Osteocyte (in vitro differentiated cells): ENCODE data around the gene ACAP3. TPM values are rescaled to one million over a fixed set of nuclear protein-coding genes. Genes with fewer than 3 reads are reported as not detected.

ENCODE experiments used
- DNase-seq: peaks from one replicate; pipeline ENCODE4 v3.0.0; 2021; ENCODE audit warnings: mixed read lengths; ENCODE audit not compliant: unreplicated experiment; ENCODE audit errors: extremely low spot score
- H3K27ac Mint-ChIP-seq: one replicate; pipeline ENCODE4 v1.8.0; 2021; ENCODE audit warnings: mild to moderate bottlenecking, mixed read lengths; ENCODE audit not compliant: unreplicated experiment
- H3K27me3 Mint-ChIP-seq: one replicate; pipeline ENCODE4 v1.8.0; 2021; ENCODE audit warnings: mixed read lengths; ENCODE audit not compliant: unreplicated experiment
- H3K36me3 Mint-ChIP-seq: one replicate; pipeline ENCODE4 v1.8.0; 2021; ENCODE audit warnings: mixed read lengths; ENCODE audit not compliant: unreplicated experiment
- H3K4me1 Mint-ChIP-seq: one replicate; pipeline ENCODE4 v1.8.0; 2021; ENCODE audit warnings: mixed read lengths; ENCODE audit not compliant: unreplicated experiment
- H3K4me3 Mint-ChIP-seq: one replicate; pipeline ENCODE4 v1.8.0; 2021; ENCODE audit warnings: mild to moderate bottlenecking, moderate library complexity, mixed read lengths; ENCODE audit not compliant: unreplicated experiment
- H3K9me3 Mint-ChIP-seq: one replicate; pipeline ENCODE4 v1.8.0; 2021; ENCODE audit warnings: mixed read lengths; ENCODE audit not compliant: unreplicated experiment
- CTCF ChIP-seq: fragments of 200-600 bp; sonication (generic); IDR thresholded peaks from 2 replicates; pipeline ENCODE4 v1.5.0; 2021; ENCODE audit warnings: antibody characterized with exemption, mild to moderate bottlenecking, moderate library complexity
- total RNA-seq: library from RNA; stranded (reverse); gene quantifications from 2 replicates; pipeline ENCODE4 v1.2.1, GENCODE V29; 2021

The ACAP3 gene
- total RNA-seq, 1 donor from 2014 or later, result 73.8 TPM

- no peaks in the 10 kb centered on the region for H3K9me3 Mint-ChIP-seq
- no peak overlapping the region for H3K27ac Mint-ChIP-seq
- peaks cover 8% of the 10 kb centered on the region for H3K36me3 Mint-ChIP-seq
- no peak overlapping the region for H3K4me3 Mint-ChIP-seq
- H3K4me1 Mint-ChIP-seq, result peaks cover 23% of the 10 kb centered on the region
- no peak for DNase-seq
- TF ChIP-seq CTCF, result no peak
- no peaks in the 10 kb centered on the region for H3K27me3 Mint-ChIP-seq
Measured at GRCh38 chr1:1342584-1343115, 34.9 kb upstream of the ACAP3 start.

GRCh38 chr1:1342061-1342562 lies 34.4 kb upstream of the ACAP3 start:
- H3K27ac Mint-ChIP-seq, result no peak overlapping the region
- H3K27me3 Mint-ChIP-seq, result no peaks in the 10 kb centered on the region
- TF ChIP-seq CTCF, result no peak
- H3K4me3 Mint-ChIP-seq, result no peak overlapping the region
- peaks cover 17% of the 10 kb centered on the region for H3K4me1 Mint-ChIP-seq
- peaks cover 8% of the 10 kb centered on the region for H3K36me3 Mint-ChIP-seq
- DNase-seq, result no peak
- no peaks in the 10 kb centered on the region for H3K9me3 Mint-ChIP-seq

GRCh38 chr1:1341549-1342021 lies 33.9 kb upstream of the ACAP3 start:
- Mint-ChIP-seq H3K27ac (no peak overlapping the region), H3K9me3 (no peaks in the 10 kb centered on the region), H3K27me3 (no peaks in the 10 kb centered on the region), H3K4me1 (peaks cover 12% of the 10 kb centered on the region), H3K4me3 (no peak overlapping the region), H3K36me3 (peaks cover 8% of the 10 kb centered on the region)
- TF ChIP-seq CTCF, result no peak
- DNase-seq, result no peak

- Mint-ChIP-seq H3K36me3 (peaks cover 8% of the 10 kb centered on the region), H3K27ac (no peak overlapping the region), H3K9me3 (no peaks in the 10 kb centered on the region), H3K4me3 (no peak overlapping the region), H3K27me3 (no peaks in the 10 kb centered on the region), H3K4me1 (peaks cover 8% of the 10 kb centered on the region)
- TF ChIP-seq CTCF, result no peak
- no peak for DNase-seq
Measured at GRCh38 chr1:1340791-1341548, 33.2 kb upstream of the ACAP3 start.

GRCh38 chr1:1340185-1340584 lies 32.5 kb upstream of the ACAP3 start:
- H3K27ac Mint-ChIP-seq, result no peak overlapping the region
- no peak for TF ChIP-seq CTCF
- H3K27me3 Mint-ChIP-seq, result no peaks in the 10 kb centered on the region
- DNase-seq, result no peak
- H3K4me1 Mint-ChIP-seq, result peaks cover 6% of the 10 kb centered on the region
- H3K4me3 Mint-ChIP-seq, result no peak overlapping the region
- H3K9me3 Mint-ChIP-seq, result no peaks in the 10 kb centered on the region
- H3K36me3 Mint-ChIP-seq, result peaks cover 8% of the 10 kb centered on the region
